GM12878 (cell line): ENCODE results near the gene BEST4. TPM values are rescaled to one million over a fixed set of nuclear protein-coding genes. Genes with fewer than 3 reads are reported as not detected.

ENCODE experiments used
- IRF3 ChIP-seq: fragments of 450-650 bp; IDR thresholded peaks from 2 replicates; pipeline ENCODE4 v1.6.1; 2014; ENCODE audit warnings: mild to moderate bottlenecking
- RCOR1 ChIP-seq: conservative IDR thresholded peaks from 2 replicates; pipeline ENCODE4 v1.6.1; 2012; ENCODE audit warnings: low read depth, low read length, improper control_type of control experiment
- RFX5 ChIP-seq: IDR thresholded peaks from 2 replicates; pipeline ENCODE4 v1.6.1; 2011; ENCODE audit warnings: low read depth, low read length, improper control_type of control experiment
- ZBTB40 ChIP-seq: fragments of 450-650 bp; IDR thresholded peaks from 2 replicates; pipeline ENCODE4 v1.6.1; 2016; ENCODE audit warnings: mild to moderate bottlenecking, moderate library complexity, borderline replicate concordance
- polyA plus RNA-seq, 11 experiments: library from polyadenylated mRNA; depleted of rRNA in 4 of 11; unstranded in 6 of 11; stranded (reverse) in 5 of 11; fragments of >200 nt; fragmentation: Nextera tagmentation in 4 of 11; fragmentation: Illumina TruSeq in 1 of 11; extraction: Ambion mirVana in 4 of 11; extraction: Trizol in 1 of 11; gene quantifications; 1 replicate in 1 of 11; 2 replicates in 10 of 11; pipeline versions ENCODE4 v1.2.1 to v1.2.3, GENCODE V29; 2011 to 2016; ENCODE audit warnings: inconsistent platforms in 2 of 11, missing spikeins in 2 of 11, low read depth in 1 of 11
- total RNA-seq, 4 experiments: library from RNA; depleted of rRNA in 3 of 4; stranded (reverse); fragments of >200 nt in 3 of 4; fragmentation: Illumina TruSeq in 1 of 4; extraction: Trizol in 1 of 4; gene quantifications; 2 replicates each; pipeline versions ENCODE4 v1.2.1 to v1.2.3, GENCODE V29; 2013 to 2021

Gene BEST4
- total and polyA plus RNA-seq, 10 of the 15 experiments (the other 5 are each of a cell fraction or from before 2014, with no cell fraction given), result 0.06 to 1.3 (median 0.42) TPM

GRCh38 chr1:44792736-44793502, 4.9 kb upstream of the BEST4 start (continued):
- TF ChIP-seq ZBTB40 (no peak), RFX5 (no peak), RCOR1 (no peak), IRF3 (no peak)
